HepG2 (cell line): Measurements from ENCODE around the gene CEP19. TPM values are rescaled to one million over a fixed set of nuclear protein-coding genes. Genes with fewer than 3 reads are reported as not detected.

Experiments used
- polyA plus RNA-seq, 8 experiments: library from polyadenylated mRNA; depleted of rRNA in 3 of 8; stranded (reverse) in 7 of 8; unstranded in 1 of 8; fragments of >200 nt; fragmentation: Illumina TruSeq in 4 of 8; extraction: Trizol in 4 of 8; gene quantifications; 2 replicates each; pipeline versions ENCODE4 v1.2.1 to v1.2.3, GENCODE V29; 2011 to 2016; ENCODE audit warnings: low read depth in 4 of 8, missing spikeins in 1 of 8, mixed read lengths in 1 of 8; ENCODE audit not compliant: insufficient read depth in 1 of 8
- small RNA-seq, 3 experiments: library from RNA; depleted of rRNA; stranded (forward); fragments of <200 nt; gene quantifications; one replicate each; pipeline ENCODE3, GENCODE V24; 2012; ENCODE audit warnings: low read depth in 2 of 3, low replicate concordance in 1 of 3; ENCODE audit not compliant: insufficient read length in 3 of 3, insufficient read depth in 2 of 3
- total RNA-seq, 5 experiments: library from RNA; depleted of rRNA; stranded (reverse); fragments of >200 nt; fragmentation: Illumina TruSeq; extraction: Trizol; gene quantifications; 2 replicates each; pipeline ENCODE4 v1.2.3, GENCODE V29; 2016; ENCODE audit warnings: low read depth in 1 of 5

CEP19 gene
- total and polyA plus RNA-seq, 2 of the 13 experiments (the other 11 are each of a cell fraction or from before 2014, with no cell fraction given) = 0.48 to 1.2 TPM

Small RNAs within 50 kb of the gene (small RNA-seq; reads per million reads assigned to genes)
- gene RNU4-89P (0 to 0.97 (median 0.20) reads per million in 3 experiments), gene RNU6-646P (0 reads per million in 3 experiments)

Other genes starting within 250 kb of the CEP19 start
- 22.9 and 28.8 TPM in 2 replicates for gene RNF168, start 208.5 kb downstream of the CEP19 start, total RNA-seq (2016; rRNA removed; fragmentation: Illumina TruSeq; extraction: Trizol)
- gene RNF168, start 208.5 kb downstream of the CEP19 start, polyA plus RNA-seq (2011; rRNA removed) = 3.4 and 3.7 TPM in 2 replicates
- gene SMCO1, start 196.9 kb downstream of the CEP19 start, total RNA-seq (2016; rRNA removed; fragmentation: Illumina TruSeq; extraction: Trizol) = not detected in 2 replicates
- gene SMCO1, start 196.9 kb downstream of the CEP19 start, polyA plus RNA-seq (2011; rRNA removed) = not detected in 2 replicates
- gene WDR53, start 143.7 kb downstream of the CEP19 start, total RNA-seq (2016; rRNA removed; fragmentation: Illumina TruSeq; extraction: Trizol) = 7.7 and 16.4 TPM in 2 replicates
- gene WDR53, start 143.7 kb downstream of the CEP19 start, polyA plus RNA-seq (2011; rRNA removed) = 3.5 and 4.1 TPM in 2 replicates
- gene FBXO45, start 143.6 kb downstream of the CEP19 start, total RNA-seq (2016; rRNA removed; fragmentation: Illumina TruSeq; extraction: Trizol) = 12.1 and 18.4 TPM in 2 replicates
- 4.9 and 7.0 TPM in 2 replicates for gene FBXO45, start 143.6 kb downstream of the CEP19 start, polyA plus RNA-seq (2011; rRNA removed)
- gene NRROS, start 72.6 kb downstream of the CEP19 start, total RNA-seq (2016; rRNA removed; fragmentation: Illumina TruSeq; extraction: Trizol) = not detected in 2 replicates
- not detected in 2 replicates for gene NRROS, start 72.6 kb downstream of the CEP19 start, polyA plus RNA-seq (2011; rRNA removed)
- gene PIGX, start 127 bp upstream of the CEP19 start, total RNA-seq (2016; rRNA removed; fragmentation: Illumina TruSeq; extraction: Trizol) = 19.2 and 21.3 TPM in 2 replicates
- 9.8 and 13.2 TPM in 2 replicates for gene PIGX, start 127 bp upstream of the CEP19 start, polyA plus RNA-seq (2011; rRNA removed)
- 24.7 and 52.5 TPM in 2 replicates for gene PAK2, start 27.6 kb upstream of the CEP19 start, total RNA-seq (2016; rRNA removed; fragmentation: Illumina TruSeq; extraction: Trizol)
- 20.7 and 23.0 TPM in 2 replicates for gene PAK2, start 27.6 kb upstream of the CEP19 start, polyA plus RNA-seq (2011; rRNA removed)
- 30.9 and 45.2 TPM in 2 replicates for gene SENP5, start 155.7 kb upstream of the CEP19 start, total RNA-seq (2016; rRNA removed; fragmentation: Illumina TruSeq; extraction: Trizol)
- gene SENP5, start 155.7 kb upstream of the CEP19 start, polyA plus RNA-seq (2011; rRNA removed) = 17.6 and 18.7 TPM in 2 replicates
- gene NCBP2, start 230.3 kb upstream of the CEP19 start, total RNA-seq (2016; rRNA removed; fragmentation: Illumina TruSeq; extraction: Trizol) = 58.7 and 69.2 TPM in 2 replicates
- 78.5 and 95.5 TPM in 2 replicates for gene NCBP2, start 230.3 kb upstream of the CEP19 start, polyA plus RNA-seq (2011; rRNA removed)